H1 (cell line): Measurements from ENCODE around the gene ELMO1. TPM values are rescaled to one million over a fixed set of nuclear protein-coding genes. Genes with fewer than 3 reads are reported as not detected.

ENCODE experiments used
- CTCF ChIA-PET: fragments of 300-600 bp; sonication (Branson Sonifier 250); formaldehyde crosslinking; loops from one replicate; lab custom pipeline; 2021; ENCODE audit not compliant: partially characterized antibody; lab: Charles Lee
- POLR2A ChIA-PET: fragments of 300-600 bp; sonication (Branson Sonifier 250); formaldehyde crosslinking; loops from one replicate; lab custom pipeline; 2021; ENCODE audit warnings: inconsistent platforms; ENCODE audit not compliant: partially characterized antibody; lab: Charles Lee
- DNase-seq, 2 experiments: peaks; one replicate each; pipeline versions ENCODE4 v3.0.0 to v3.0.0-alpha.2; 2010 to 2022; ENCODE audit warnings: low spot score in 2 of 2, low read depth in 1 of 2, mixed read lengths in 1 of 2
- FAIRE-seq: peaks from 2 replicates; lab custom pipeline; 2011; peaks lifted over from hg19 to GRCh38; lab: Jason Lieb, UNC
- H2AFZ ChIP-seq: 2 replicates; pipeline ENCODE4 v1.8.1; 2012; ENCODE audit warnings: low read length, inconsistent platforms
- H2AK5ac ChIP-seq: 2 replicates; pipeline ENCODE4 v1.6.1; 2013; ENCODE audit warnings: low read depth, low read length
- H2BK120ac ChIP-seq: replicated peaks from 2 replicates; pipeline ENCODE3; 2013; ENCODE audit warnings: low read depth, low read length, inconsistent platforms
- H2BK12ac ChIP-seq: 2 replicates; pipeline ENCODE4 v1.6.1; 2013; ENCODE audit warnings: low read depth, low read length
- H2BK15ac ChIP-seq: 2 replicates; pipeline ENCODE4 v1.6.1; 2013; ENCODE audit warnings: low read length
- H2BK20ac ChIP-seq: 2 replicates; pipeline ENCODE4 v1.6.1; 2013; ENCODE audit warnings: low read length
- H2BK5ac ChIP-seq: 2 replicates; pipeline ENCODE4 v1.6.1; 2013; ENCODE audit warnings: low read depth, low read length
- H3K14ac ChIP-seq: 2 replicates; pipeline ENCODE4 v1.6.1; 2013; ENCODE audit warnings: inconsistent platforms; ENCODE audit not compliant: insufficient read length
- H3K18ac ChIP-seq: 2 replicates; pipeline ENCODE4 v1.6.1; 2013; ENCODE audit warnings: low read length; ENCODE audit errors: extremely low read depth
- H3K23ac ChIP-seq: 2 replicates; pipeline ENCODE4 v1.6.1; 2013; ENCODE audit warnings: inconsistent platforms; ENCODE audit not compliant: insufficient read length
- H3K23me2 ChIP-seq: 2 replicates; pipeline ENCODE4 v1.6.1; 2013; ENCODE audit warnings: low read depth, low read length
- H3K27ac ChIP-seq: 2 replicates; pipeline ENCODE4 v1.6.1; 2011; ENCODE audit warnings: low read depth, low read length, inconsistent platforms
- H3K27me3 ChIP-seq, 4 experiments: replicated peaks in 1 of 4; 1 replicate in 1 of 4; 2 replicates in 3 of 4; pipeline versions ENCODE4 v1.6.1 to v1.8.1; 2011 to 2013; ENCODE audit warnings: low read length in 3 of 4, mild to moderate bottlenecking in 3 of 4, inconsistent platforms in 2 of 4, mixed read lengths in 2 of 4, moderate library complexity in 1 of 4; ENCODE audit not compliant: control insufficient read depth in 3 of 4, insufficient read depth in 3 of 4; ENCODE audit errors: extremely low read depth in 1 of 4
- H3K36me3 ChIP-seq, 4 experiments: 2 replicates each; pipeline versions ENCODE4 v1.6.1 to v1.8.1; 2011 to 2013; ENCODE audit warnings: mild to moderate bottlenecking in 4 of 4, low read length in 3 of 4, moderate library complexity in 2 of 4, control low read depth in 1 of 4, inconsistent platforms in 1 of 4; ENCODE audit not compliant: insufficient read depth in 4 of 4, control insufficient read depth in 2 of 4
- H3K4ac ChIP-seq: replicated peaks from 2 replicates; pipeline ENCODE3; 2013; ENCODE audit warnings: low read length, low read depth, mixed read lengths, inconsistent platforms; ENCODE audit not compliant: insufficient read length
- H3K4me1 ChIP-seq, 4 experiments: replicated peaks in 1 of 4; 1 replicate in 1 of 4; 2 replicates in 3 of 4; pipeline versions ENCODE4 v1.6.1 to v1.8.1; 2011 to 2013; ENCODE audit warnings: low read length in 3 of 4, inconsistent platforms in 2 of 4, mixed read lengths in 1 of 4; ENCODE audit not compliant: insufficient read depth in 4 of 4, control insufficient read depth in 3 of 4
- H3K4me2 ChIP-seq, 2 experiments: 2 replicates each; pipeline versions ENCODE4 v1.6.1 to v1.8.1; 2011 to 2013; ENCODE audit warnings: low read depth in 2 of 2, low read length in 2 of 2, control low read depth in 1 of 2, inconsistent platforms in 1 of 2, mild to moderate bottlenecking in 1 of 2; ENCODE audit not compliant: insufficient read depth in 1 of 2
- H3K4me3 ChIP-seq, 4 experiments: fragments of 200-600, 300-600 bp in 1 of 4; sonication (generic), shearing (Covaris generic), sonication (Bioruptor Twin) in 1 of 4; 2 replicates each; pipeline versions ENCODE4 v1.5.1 to v1.8.1; 2011 to 2016; ENCODE audit warnings: low read length in 4 of 4, low read depth in 3 of 4, control low read depth in 2 of 4, inconsistent platforms in 2 of 4, mild to moderate bottlenecking in 2 of 4, mixed read lengths in 1 of 4, moderate library complexity in 1 of 4; ENCODE audit not compliant: insufficient read depth in 2 of 4; ENCODE audit errors: extremely low read depth in 1 of 4
- H3K56ac ChIP-seq: replicated peaks from 2 replicates; pipeline ENCODE3; 2013; ENCODE audit warnings: low read depth, mild to moderate bottlenecking, mixed read lengths, low read length, inconsistent platforms; ENCODE audit not compliant: insufficient read length
- H3K79me1 ChIP-seq: 2 replicates; pipeline ENCODE4 v1.6.1; 2013; ENCODE audit warnings: low read depth, low read length, control low read depth
- H3K79me2 ChIP-seq, 2 experiments: 2 replicates each; pipeline versions ENCODE4 v1.6.1 to v1.8.1; 2012 to 2013; ENCODE audit warnings: low read length in 2 of 2, mild to moderate bottlenecking in 2 of 2, inconsistent platforms in 1 of 2; ENCODE audit not compliant: insufficient read depth in 2 of 2, control insufficient read depth in 1 of 2
- H3K9ac ChIP-seq, 4 experiments: replicated peaks in 1 of 4; 1 replicate in 1 of 4; 2 replicates in 3 of 4; pipeline versions ENCODE4 v1.6.1 to v1.8.1; 2011 to 2013; ENCODE audit warnings: low read depth in 3 of 4, low read length in 3 of 4, control low read depth in 2 of 4, mild to moderate bottlenecking in 2 of 4, moderate library complexity in 2 of 4, inconsistent platforms in 1 of 4; ENCODE audit errors: extremely low read depth in 1 of 4
- H3K9me3 ChIP-seq, 2 experiments: 2 replicates each; pipeline versions ENCODE4 v1.6.1 to v1.8.1; 2012 to 2013; ENCODE audit warnings: mild to moderate bottlenecking in 2 of 2, moderate library complexity in 2 of 2, control low read depth in 1 of 2, inconsistent platforms in 1 of 2, low read depth in 1 of 2, low read length in 1 of 2, mixed read lengths in 1 of 2; ENCODE audit not compliant: insufficient read depth in 2 of 2
- H4K20me1 ChIP-seq, 2 experiments: replicated peaks in 1 of 2; 2 replicates each; pipeline versions ENCODE3 to v1.8.1; 2011 to 2013; ENCODE audit warnings: inconsistent platforms in 2 of 2, low read length in 2 of 2, mild to moderate bottlenecking in 1 of 2; ENCODE audit not compliant: insufficient read depth in 2 of 2, control insufficient read depth in 1 of 2
- H4K5ac ChIP-seq: 2 replicates; pipeline ENCODE4 v1.6.1; 2013; ENCODE audit warnings: low read length, low read depth, mixed read lengths, inconsistent platforms; ENCODE audit not compliant: insufficient read length
- H4K8ac ChIP-seq: 2 replicates; pipeline ENCODE4 v1.8.0; 2013; ENCODE audit warnings: mild to moderate bottlenecking, moderate library complexity, low read length, inconsistent platforms; ENCODE audit not compliant: insufficient read depth; ENCODE audit errors: extremely low read depth
- H4K91ac ChIP-seq: replicated peaks from 2 replicates; pipeline ENCODE3; 2013; ENCODE audit warnings: low read length, mixed read lengths, inconsistent platforms; ENCODE audit not compliant: insufficient read length
- CHD2 ChIP-seq: IDR thresholded peaks from 2 replicates; pipeline ENCODE4 v1.6.1; 2012; ENCODE audit warnings: low read length, improper control_type of control experiment
- WGBS, 2 experiments: shearing (Covaris generic) in 1 of 2; methylation state at CpG; one replicate each; pipeline versions ENCODE4 v1.1.6 to v1.1.7; 2013 to 2015; ENCODE audit warnings: low lambda C conversion rate in 2 of 2, mixed read lengths in 2 of 2, inconsistent platforms in 1 of 2, low coverage in 1 of 2, missing lambda C conversion rate in 1 of 2; ENCODE audit not compliant: insufficient replicate concordance in 2 of 2, insufficient coverage in 1 of 2, insufficient read length in 1 of 2; ENCODE audit errors: extremely low coverage in 1 of 2, missing lambda C conversion rate in 1 of 2; 5-methylcytosine and 5-hydroxymethylcytosine counted together
- polyA plus RNA-seq, 7 experiments: library from polyadenylated mRNA; depleted of rRNA in 3 of 7; stranded (reverse) in 5 of 7; unstranded in 2 of 7; fragments of >200 nt in 5 of 7; fragments of 200-250 nt in 2 of 7; gene quantifications; 1 replicate in 5 of 7; 2 replicates in 1 of 7; 4 replicates in 1 of 7; pipeline versions ENCODE4 v1.2.1 to v1.2.3, GENCODE V29; 2011 to 2013; ENCODE audit warnings: missing spikeins in 2 of 7, mixed read lengths in 2 of 7
- total RNA-seq: library from RNA; stranded (reverse); fragmentation: NEBNext Ultra II Directional; extraction: Animal tissue kit (Norgen Biotek cat#: 25700); gene quantifications from 2 replicates; pipeline ENCODE4 v1.2.1, GENCODE V29; 2021

The ELMO1 gene
- total and polyA plus RNA-seq, 2 of the 8 experiments (the other 6 are each of a cell fraction or from before 2014, with no cell fraction given): 18.4 to 21.0 TPM

GRCh38 chr7:37070031-37070430, 378.6 kb downstream of the ELMO1 start:
- H3K79me2 ChIP-seq: no peaks in the 10 kb centered on the region
- CTCF ChIA-PET: interaction anchor here (1.6 to 2.3 kb wide), 2 partner anchors 102 to 168 kb away, joined by 3 to 8 read pairs; no protein-coding TSS in a partner anchor

More at GRCh38 chr7:37070031-37070430, 378.6 kb downstream of the ELMO1 start:
- no peak for TF ChIP-seq CHD2
- Histone ChIP-seq H3K14ac (no peak overlapping the region), H3K4me3 (no peak overlapping the region), H3K27ac (no peak overlapping the region), H3K9me3 (no peaks in the 10 kb centered on the region), H3K4me1 (no peaks in the 10 kb centered on the region), H4K8ac (no peak overlapping the region), H3K36me3 (no peaks in the 10 kb centered on the region), H3K23ac (no peak overlapping the region), H4K5ac (no peak overlapping the region), H4K91ac (no peak overlapping the region), H2BK12ac (no peak overlapping the region), H2BK20ac (no peak overlapping the region), H3K9ac (no peak overlapping the region), H3K79me1 (no peaks in the 10 kb centered on the region), H3K27me3 (no peaks in the 10 kb centered on the region), H3K4me2 (no peak overlapping the region), H3K56ac (no peak overlapping the region), H2BK5ac (no peak overlapping the region), H3K23me2 (peaks cover 2% of the 10 kb centered on the region; the same call in 1 of the 2 replicates), H2BK15ac (no peak overlapping the region), H2AK5ac (no peak overlapping the region), H2BK120ac (no peak overlapping the region), H3K4ac (no peak overlapping the region), H3K18ac (no peak overlapping the region), H2AFZ (no peak overlapping the region), H4K20me1 (no peaks in the 10 kb centered on the region)
- 90% methylated on average over 2 of the region's 2 CpGs; no CpG with 5 or more reads in 1 of the 2 experiments for WGBS, 2 experiments
- no peak for DNase-seq
- FAIRE-seq: no peak
- POLR2A ChIA-PET: no interaction called here
